WTC11 (cell line): ENCODE data around the gene RCAN1. TPM values are rescaled to one million over a fixed set of nuclear protein-coding genes. Genes with fewer than 3 reads are reported as not detected.

Experiments
- ATAC-seq: fragments of 200-7000 bp; cut with Tn5 transposase; 2 replicates; pipeline ENCODE4 v1.10.0; 2021; ENCODE audit warnings: mild to moderate bottlenecking, moderate library complexity
- CTCF ChIA-PET: fragments of 300-600 bp; sonication (Branson Sonifier 250); formaldehyde crosslinking; loops from one replicate; lab custom pipeline; 2021; ENCODE audit warnings: antibody characterized with exemption; lab: Charles Lee
- POLR2A ChIA-PET: fragments of 350-600 bp; sonication (Branson Sonifier 250); formaldehyde crosslinking; loops from one replicate; lab custom pipeline; 2021; ENCODE audit warnings: antibody characterized with exemption; lab: Charles Lee
- DNase-seq: peaks from one replicate; pipeline ENCODE4 v3.0.0; 2021; ENCODE audit warnings: low spot score
- H3K27ac Mint-ChIP-seq: 2 replicates; pipeline ENCODE4 v1.8.0; 2021; ENCODE audit warnings: mixed read lengths
- H3K27me3 Mint-ChIP-seq: 2 replicates; pipeline ENCODE4 v1.8.0; 2021; ENCODE audit warnings: low read depth, mild to moderate bottlenecking, moderate library complexity, mixed read lengths
- H3K36me3 Mint-ChIP-seq: 2 replicates; pipeline ENCODE4 v1.8.0; 2021; ENCODE audit warnings: mixed read lengths
- H3K4me1 Mint-ChIP-seq: 2 replicates; pipeline ENCODE4 v1.8.0; 2022; ENCODE audit warnings: mixed read lengths
- H3K4me3 Mint-ChIP-seq: 2 replicates; pipeline ENCODE4 v1.8.0; 2021; ENCODE audit warnings: mild to moderate bottlenecking, moderate library complexity, mixed read lengths
- H3K9me3 Mint-ChIP-seq: 2 replicates; pipeline ENCODE4 v1.8.0; 2021; ENCODE audit warnings: mixed read lengths
- ATF2 ChIP-seq: sonication (generic); formaldehyde crosslinking; IDR thresholded peaks from 2 replicates; pipeline ENCODE4 v1.8.1; 2022; ENCODE audit warnings: low read depth, missing genetic modification reagents, borderline replicate concordance
- CTCF ChIP-seq: fragments of 200-600 bp; IDR thresholded peaks from 2 replicates; pipeline ENCODE4 v1.8.0; 2022; ENCODE audit warnings: antibody characterized with exemption
- ERG ChIP-seq: fragments of 250-450 bp; sonication (Bioruptor Pico); IDR thresholded peaks from 2 replicates; pipeline ENCODE4 v1.8.0; 2021; ENCODE audit warnings: mild to moderate bottlenecking
- ESRRA ChIP-seq: sonication (generic); formaldehyde crosslinking; IDR thresholded peaks from 2 replicates; pipeline ENCODE4 v1.8.1; 2022; ENCODE audit warnings: mild to moderate bottlenecking, missing genetic modification reagents, borderline replicate concordance
- FOXJ3 ChIP-seq: sonication (generic); formaldehyde crosslinking; IDR thresholded peaks from 2 replicates; pipeline ENCODE4 v1.9.0; 2021; ENCODE audit warnings: missing genetic modification reagents, mild to moderate bottlenecking, borderline replicate concordance
- IRF2 ChIP-seq: sonication (generic); formaldehyde crosslinking; IDR thresholded peaks from 2 replicates; pipeline ENCODE4 v1.8.0; 2022; ENCODE audit warnings: low read depth, missing genetic modification reagents, borderline replicate concordance
- MXD4 ChIP-seq: fragments of 250-450 bp; sonication (Bioruptor Pico); IDR thresholded peaks from 2 replicates; pipeline ENCODE4 v1.8.0; 2021; ENCODE audit warnings: mild to moderate bottlenecking, moderate library complexity, borderline replicate concordance
- NFE2L1 ChIP-seq: sonication (generic); formaldehyde crosslinking; IDR thresholded peaks from 2 replicates; pipeline ENCODE4 v1.8.1; 2023; ENCODE audit warnings: missing genetic modification reagents
- PRRX2 ChIP-seq: fragments of 250-450 bp; sonication (Bioruptor Pico); IDR thresholded peaks from 2 replicates; pipeline ENCODE4 v1.8.0; 2021; ENCODE audit warnings: mild to moderate bottlenecking
- RELA ChIP-seq: sonication (generic); formaldehyde crosslinking; IDR thresholded peaks from 2 replicates; pipeline ENCODE4 v1.8.1; 2022; ENCODE audit warnings: missing genetic modification reagents, mild to moderate bottlenecking, borderline replicate concordance
- TCF7 ChIP-seq: sonication (generic); formaldehyde crosslinking; IDR thresholded peaks from 2 replicates; pipeline ENCODE4 v1.8.0; 2022; ENCODE audit warnings: mild to moderate bottlenecking, low read depth, missing genetic modification reagents, moderate library complexity
- TP53 ChIP-seq: sonication (generic); formaldehyde crosslinking; IDR thresholded peaks from 2 replicates; pipeline ENCODE4 v1.8.1; 2023; ENCODE audit warnings: mild to moderate bottlenecking, missing genetic modification reagents
- USF1 ChIP-seq: sonication (generic); formaldehyde crosslinking; IDR thresholded peaks from 2 replicates; pipeline ENCODE4 v1.8.0; 2022; ENCODE audit warnings: mild to moderate bottlenecking, missing genetic modification reagents
- ZNF121 ChIP-seq: sonication (generic); formaldehyde crosslinking; IDR thresholded peaks from 2 replicates; pipeline ENCODE4 v1.8.0; 2023; ENCODE audit warnings: missing genetic modification reagents
- ZNF416 ChIP-seq: fragments of 250-450 bp; sonication (Bioruptor Pico); IDR thresholded peaks from 2 replicates; pipeline ENCODE4 v1.9.0; 2021; ENCODE audit warnings: mild to moderate bottlenecking, inconsistent platforms
- total RNA-seq: library from RNA; stranded (reverse); gene quantifications from 3 replicates; pipeline ENCODE4 v1.2.3, GENCODE V29; 2021
- TF ChIP-seq, protein P1 (sequence below): sonication (generic); formaldehyde crosslinking; IDR thresholded peaks from 2 replicates; pipeline ENCODE4 v1.8.1; 2023; ENCODE audit warnings: mild to moderate bottlenecking, moderate library complexity, missing genetic modification reagents
- TF ChIP-seq, protein P2 (sequence below): sonication (generic); formaldehyde crosslinking; IDR thresholded peaks from 2 replicates; pipeline ENCODE4 v1.8.0; 2023; ENCODE audit warnings: missing genetic modification reagents, mild to moderate bottlenecking, borderline replicate concordance

RCAN1 gene
- total RNA-seq, 1 experiment from 2014 or later: 5.9 TPM

DNA sequence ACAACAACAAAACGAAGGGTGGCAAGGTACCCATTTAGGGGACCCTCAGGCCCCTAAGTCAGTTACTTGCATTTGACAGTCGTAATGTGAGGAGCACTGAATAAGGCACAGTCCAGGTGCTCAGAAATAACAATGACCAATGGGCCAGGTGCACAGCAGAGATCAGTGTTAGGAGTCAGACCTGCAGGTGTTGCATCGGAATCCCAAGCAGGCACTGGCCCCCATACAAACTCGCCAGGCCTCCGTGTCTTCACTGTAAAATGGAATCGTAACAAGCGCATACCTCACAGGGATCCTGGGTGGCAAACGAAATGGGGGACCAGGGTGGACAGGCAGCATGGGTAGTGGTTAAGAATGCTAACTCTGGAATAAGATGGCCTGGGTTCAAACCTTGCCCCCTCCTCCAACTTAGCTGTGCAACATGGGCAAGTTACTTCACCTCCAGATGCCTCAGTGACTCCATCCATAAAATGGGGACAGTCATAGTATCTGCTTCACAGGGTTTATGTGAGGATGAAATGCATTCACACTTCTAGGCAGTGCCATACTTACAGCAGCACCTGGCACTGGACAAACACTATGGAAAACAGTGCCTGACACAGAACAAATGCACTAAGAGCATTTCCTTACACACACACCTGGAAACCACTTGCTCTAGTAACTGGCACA is 20.2 kb downstream of the RCAN1 start:
- no peak for ATAC-seq
- POLR2A ChIA-PET: no interaction called here
- Mint-ChIP-seq H3K9me3 (no peaks in the 10 kb centered on the region), H3K4me3 (no peak overlapping the region), H3K4me1 (peaks cover 5% of the 10 kb centered on the region), H3K27me3 (no peaks in the 10 kb centered on the region), H3K27ac (no peak overlapping the region), H3K36me3 (no peaks in the 10 kb centered on the region)
- DNase-seq: no peak
- TF ChIP-seq TP53 (no peak), ZNF121 (CRISPR knock-in tag) (no peak), NFE2L1 (CRISPR knock-in tag) (no peak), IRF2 (CRISPR knock-in tag) (no peak), FOXJ3 (no peak), ZNF416 (CRISPR knock-in tag) (no peak)
- TF ChIP-seq, protein P1, sequence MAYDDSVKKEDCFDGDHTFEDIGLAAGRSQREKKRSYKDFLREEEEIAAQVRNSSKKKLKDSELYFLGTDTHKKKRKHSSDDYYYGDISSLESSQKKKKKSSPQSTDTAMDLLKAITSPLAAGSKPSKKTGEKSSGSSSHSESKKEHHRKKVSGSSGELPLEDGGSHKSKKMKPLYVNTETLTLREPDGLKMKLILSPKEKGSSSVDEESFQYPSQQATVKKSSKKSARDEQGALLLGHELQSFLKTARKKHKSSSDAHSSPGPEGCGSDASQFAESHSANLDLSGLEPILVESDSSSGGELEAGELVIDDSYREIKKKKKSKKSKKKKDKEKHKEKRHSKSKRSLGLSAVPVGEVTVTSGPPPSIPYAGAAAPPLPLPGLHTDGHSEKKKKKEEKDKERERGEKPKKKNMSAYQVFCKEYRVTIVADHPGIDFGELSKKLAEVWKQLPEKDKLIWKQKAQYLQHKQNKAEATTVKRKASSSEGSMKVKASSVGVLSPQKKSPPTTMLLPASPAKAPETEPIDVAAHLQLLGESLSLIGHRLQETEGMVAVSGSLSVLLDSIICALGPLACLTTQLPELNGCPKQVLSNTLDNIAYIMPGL: no peak
- CTCF ChIA-PET: interaction anchor here (1.0 to 2.2 kb wide), 4 partner anchors 8 to 99 kb away, joined by 3 to 15 read pairs (median 6); no protein-coding TSS in a partner anchor

DNA sequence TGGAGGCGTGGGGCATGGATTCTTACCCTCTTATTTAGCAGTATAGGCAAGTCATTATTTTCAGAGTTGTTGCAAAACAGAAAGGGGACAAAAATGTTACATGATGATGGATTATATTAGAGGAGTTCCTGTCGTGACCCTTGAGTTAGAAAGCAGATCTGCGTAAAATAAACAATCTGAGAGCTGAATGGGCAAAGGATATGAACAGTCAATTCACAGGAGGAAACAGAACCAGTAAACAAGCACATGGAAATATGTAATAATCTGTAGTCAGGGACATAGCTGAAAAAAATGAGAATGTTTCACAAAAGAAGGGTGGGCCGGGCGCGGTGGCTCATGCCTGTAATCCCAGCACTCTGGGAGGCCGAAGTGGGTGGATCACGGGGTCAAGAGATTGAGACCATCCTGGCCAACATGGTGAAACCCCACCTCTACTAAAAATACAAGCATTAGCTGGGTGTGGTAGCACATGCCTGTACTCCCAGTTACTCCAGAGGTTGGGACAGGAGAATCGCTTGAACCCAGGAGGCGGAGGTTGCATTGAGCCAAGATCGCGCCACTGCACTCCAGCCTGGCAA is 20.9 kb downstream of the RCAN1 start:
- TF ChIP-seq CTCF (no peak), PRRX2 (no peak), TCF7 (no peak), RELA (CRISPR knock-in tag) (no peak), ERG (CRISPR knock-in tag) (no peak), ZNF416 (CRISPR knock-in tag) (no peak), ATF2 (CRISPR knock-in tag) (no peak)
- no peak for ATAC-seq
- no peaks in the 10 kb centered on the region for H3K27me3 Mint-ChIP-seq
- no peaks in the 10 kb centered on the region for H3K36me3 Mint-ChIP-seq
- no peak overlapping the region for H3K4me3 Mint-ChIP-seq
- CTCF ChIA-PET: interaction anchor here (1.0 to 2.2 kb wide), 5 partner anchors 9 to 100 kb away, joined by 3 to 15 read pairs (median 6); no protein-coding TSS in a partner anchor
- POLR2A ChIA-PET: no interaction called here
- no peaks in the 10 kb centered on the region for H3K9me3 Mint-ChIP-seq
- no peak overlapping the region for H3K27ac Mint-ChIP-seq
- H3K4me1 Mint-ChIP-seq: peaks cover 5% of the 10 kb centered on the region
- DNase-seq: no peak

- Mint-ChIP-seq H3K9me3 (no peaks in the 10 kb centered on the region), H3K27me3 (no peaks in the 10 kb centered on the region), H3K27ac (no peak overlapping the region), H3K4me1 (peaks cover 5% of the 10 kb centered on the region), H3K4me3 (no peak overlapping the region), H3K36me3 (no peaks in the 10 kb centered on the region)
- CTCF ChIA-PET: interaction anchor here (1.3 to 2.2 kb wide), 3 partner anchors 9 to 100 kb away, joined by 3 to 15 read pairs (median 6); no protein-coding TSS in a partner anchor
- DNase-seq (no peak), ATAC-seq (no peak)
- POLR2A ChIA-PET: no interaction called here
- TF ChIP-seq USF1 (CRISPR knock-in tag) (no peak), ESRRA (CRISPR knock-in tag) (no peak), MXD4 (CRISPR knock-in tag) (no peak), CTCF (no peak)
- TF ChIP-seq, protein P2, sequence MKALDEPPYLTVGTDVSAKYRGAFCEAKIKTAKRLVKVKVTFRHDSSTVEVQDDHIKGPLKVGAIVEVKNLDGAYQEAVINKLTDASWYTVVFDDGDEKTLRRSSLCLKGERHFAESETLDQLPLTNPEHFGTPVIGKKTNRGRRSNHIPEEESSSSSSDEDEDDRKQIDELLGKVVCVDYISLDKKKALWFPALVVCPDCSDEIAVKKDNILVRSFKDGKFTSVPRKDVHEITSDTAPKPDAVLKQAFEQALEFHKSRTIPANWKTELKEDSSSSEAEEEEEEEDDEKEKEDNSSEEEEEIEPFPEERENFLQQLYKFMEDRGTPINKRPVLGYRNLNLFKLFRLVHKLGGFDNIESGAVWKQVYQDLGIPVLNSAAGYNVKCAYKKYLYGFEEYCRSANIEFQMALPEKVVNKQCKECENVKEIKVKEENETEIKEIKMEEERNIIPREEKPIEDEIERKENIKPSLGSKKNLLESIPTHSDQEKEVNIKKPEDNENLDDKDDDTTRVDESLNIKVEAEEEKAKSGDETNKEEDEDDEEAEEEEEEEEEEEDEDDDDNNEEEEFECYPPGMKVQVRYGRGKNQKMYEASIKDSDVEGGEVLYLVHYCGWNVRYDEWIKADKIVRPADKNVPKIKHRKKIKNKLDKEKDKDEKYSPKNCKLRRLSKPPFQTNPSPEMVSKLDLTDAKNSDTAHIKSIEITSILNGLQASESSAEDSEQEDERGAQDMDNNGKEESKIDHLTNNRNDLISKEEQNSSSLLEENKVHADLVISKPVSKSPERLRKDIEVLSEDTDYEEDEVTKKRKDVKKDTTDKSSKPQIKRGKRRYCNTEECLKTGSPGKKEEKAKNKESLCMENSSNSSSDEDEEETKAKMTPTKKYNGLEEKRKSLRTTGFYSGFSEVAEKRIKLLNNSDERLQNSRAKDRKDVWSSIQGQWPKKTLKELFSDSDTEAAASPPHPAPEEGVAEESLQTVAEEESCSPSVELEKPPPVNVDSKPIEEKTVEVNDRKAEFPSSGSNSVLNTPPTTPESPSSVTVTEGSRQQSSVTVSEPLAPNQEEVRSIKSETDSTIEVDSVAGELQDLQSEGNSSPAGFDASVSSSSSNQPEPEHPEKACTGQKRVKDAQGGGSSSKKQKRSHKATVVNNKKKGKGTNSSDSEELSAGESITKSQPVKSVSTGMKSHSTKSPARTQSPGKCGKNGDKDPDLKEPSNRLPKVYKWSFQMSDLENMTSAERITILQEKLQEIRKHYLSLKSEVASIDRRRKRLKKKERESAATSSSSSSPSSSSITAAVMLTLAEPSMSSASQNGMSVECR (CRISPR knock-in tag): no peak
Measured at GRCh38 chr21:34593423-34593822, 21.5 kb downstream of the RCAN1 start.
